Kidney epithelial cell (primary cell): ENCODE measurements around the gene LMOD2. TPM values are rescaled to one million over a fixed set of nuclear protein-coding genes. Genes with fewer than 3 reads are reported as not detected.
"Not testable (repeated sequence)": the region's sequence is repeated elsewhere in the genome, so short reads cannot be mapped to it uniquely, and the experiment has no call there.

Experiments used
- DNase-seq: peaks from one replicate; pipeline ENCODE4 v3.0.0-alpha.2; 2010; ENCODE audit warnings: low read depth
- H3K27me3 ChIP-seq: 2 replicates; pipeline ENCODE4 v1.6.0; 2011; ENCODE audit warnings: low read length; ENCODE audit not compliant: control insufficient read depth, insufficient read depth
- H3K36me3 ChIP-seq: 2 replicates; pipeline ENCODE4 v1.5.1; 2011; ENCODE audit warnings: low read length; ENCODE audit not compliant: control insufficient read depth, insufficient read depth
- H3K4me3 ChIP-seq: 2 replicates; pipeline ENCODE4 v1.5.1; 2011; ENCODE audit warnings: low read depth, mild to moderate bottlenecking, control low read depth, low read length
- CTCF ChIP-seq: IDR thresholded peaks from 2 replicates; pipeline ENCODE4 v1.5.1; 2011; ENCODE audit warnings: mild to moderate bottlenecking, moderate library complexity, low read length, control low read depth, inconsistent platforms; ENCODE audit not compliant: insufficient read depth, poor library complexity, severe bottlenecking
- total RNA-seq: library from RNA; depleted of rRNA; stranded (reverse); fragments of >200 nt; gene quantifications from 2 replicates; pipeline ENCODE4 v1.2.3, GENCODE V29; 2015

Gene LMOD2
- total RNA-seq, 1 donor from 2014 or later = not detected

DNA sequence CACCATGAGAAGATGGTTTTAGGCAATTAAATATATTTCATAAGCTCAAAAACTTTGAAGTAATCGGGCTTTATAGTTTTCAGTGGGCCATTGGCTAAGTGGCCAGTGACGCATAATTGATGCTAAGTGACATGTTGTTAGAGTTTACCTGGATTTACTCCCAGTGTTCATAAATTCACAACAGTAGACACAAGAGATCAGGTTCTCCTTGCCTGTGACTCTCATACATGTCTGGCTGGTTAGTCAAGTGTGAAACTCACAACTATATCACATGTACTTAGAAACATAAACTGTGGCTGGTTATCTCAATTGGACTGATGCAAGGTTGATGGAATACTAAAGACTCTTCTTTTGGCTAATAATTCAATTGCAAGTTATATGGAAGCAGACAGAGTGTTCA is 27.8 kb upstream of the LMOD2 start:
- Histone ChIP-seq H3K36me3 (no peaks in the 10 kb centered on the region), H3K27me3 (no peaks in the 10 kb centered on the region), H3K4me3 (no peak overlapping the region)
- TF ChIP-seq CTCF = no peak
- no peak for DNase-seq

- H3K4me3 ChIP-seq = no peak overlapping the region
- no peaks in the 10 kb centered on the region for H3K27me3 ChIP-seq
- DNase-seq = no peak
- TF ChIP-seq CTCF = no peak
- H3K36me3 ChIP-seq = no peaks in the 10 kb centered on the region
These were observed 26.8 kb upstream of the LMOD2 start for GRCh38 chr7:123628829-123629228.

GRCh38 chr7:123629281-123629680 is 26.4 kb upstream of the LMOD2 start:
- TF ChIP-seq CTCF = no peak
- Histone ChIP-seq H3K36me3 (no peaks in the 10 kb centered on the region), H3K4me3 (no peak overlapping the region), H3K27me3 (no peaks in the 10 kb centered on the region)
- DNase-seq = no peak

DNA sequence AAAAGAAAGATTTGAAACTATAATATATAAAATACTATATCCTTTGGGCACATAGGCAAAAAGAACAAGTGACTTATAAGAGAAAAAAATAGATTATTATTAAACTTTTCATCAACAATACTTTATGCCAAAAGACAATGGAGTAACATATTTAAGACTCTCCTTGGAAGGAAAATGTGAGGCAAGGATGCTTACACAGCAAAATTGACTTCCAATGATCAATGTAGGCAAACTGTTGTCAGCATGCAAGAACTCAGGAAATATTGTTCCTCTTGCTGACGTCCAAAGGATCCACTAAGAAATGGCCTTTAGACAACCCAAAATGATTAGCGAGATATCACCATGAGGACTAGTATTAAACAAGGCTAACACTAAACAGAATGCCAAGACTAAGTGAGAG is 22.9 kb upstream of the LMOD2 start:
- no peak for DNase-seq
- Histone ChIP-seq H3K4me3 (no peak overlapping the region), H3K36me3 (no peaks in the 10 kb centered on the region), H3K27me3 (no peaks in the 10 kb centered on the region)
- no peak for TF ChIP-seq CTCF

- H3K4me3 ChIP-seq = no peak overlapping the region
- no peaks in the 10 kb centered on the region for H3K36me3 ChIP-seq
- no peaks in the 10 kb centered on the region for H3K27me3 ChIP-seq
- peak; percentile 45 for DNase-seq
- no peak for TF ChIP-seq CTCF
These were observed 22.1 kb upstream of the LMOD2 start for GRCh38 chr7:123633553-123633952.

DNA sequence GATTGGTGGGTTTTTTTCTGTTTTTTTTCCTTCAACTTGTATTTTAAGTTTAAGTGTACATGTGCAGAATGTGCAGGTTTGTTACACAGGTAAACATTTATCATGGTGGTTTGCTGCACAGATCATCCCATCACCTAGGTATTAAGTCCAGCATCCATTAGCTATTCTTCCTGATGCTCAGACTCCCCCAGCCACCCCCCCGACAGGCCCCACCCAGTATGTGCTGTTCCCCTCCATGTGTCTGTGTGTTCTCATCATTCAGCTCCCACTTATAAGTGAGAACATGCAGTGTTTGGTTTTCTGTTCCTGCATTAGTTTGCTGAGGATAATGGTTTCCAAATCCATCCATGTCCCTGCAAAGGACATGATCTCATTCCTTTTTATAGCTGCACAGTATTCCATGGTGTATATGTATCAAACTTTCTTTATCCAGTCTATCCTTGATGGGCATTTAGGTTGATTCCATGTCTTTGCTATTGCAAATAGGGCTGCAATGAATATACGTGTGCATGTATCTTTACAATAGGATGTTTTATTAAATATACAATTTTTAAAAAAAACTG is 21.6 kb upstream of the LMOD2 start:
- H3K4me3 ChIP-seq, DNase-seq, H3K36me3 ChIP-seq, H3K27me3 ChIP-seq: not testable (repeated sequence)
